CD4-positive, alpha-beta T cell treated with Interleukin-6 at 100 ng/mL for 8 hours (primary cell): ENCODE results near the gene ETFRF1.

ENCODE experiments used
- DNase-seq: peaks from one replicate; pipeline ENCODE4 v3.0.0-alpha.2; 2020; ENCODE audit warnings: mixed read lengths, low spot score

ETFRF1 gene

DNA sequence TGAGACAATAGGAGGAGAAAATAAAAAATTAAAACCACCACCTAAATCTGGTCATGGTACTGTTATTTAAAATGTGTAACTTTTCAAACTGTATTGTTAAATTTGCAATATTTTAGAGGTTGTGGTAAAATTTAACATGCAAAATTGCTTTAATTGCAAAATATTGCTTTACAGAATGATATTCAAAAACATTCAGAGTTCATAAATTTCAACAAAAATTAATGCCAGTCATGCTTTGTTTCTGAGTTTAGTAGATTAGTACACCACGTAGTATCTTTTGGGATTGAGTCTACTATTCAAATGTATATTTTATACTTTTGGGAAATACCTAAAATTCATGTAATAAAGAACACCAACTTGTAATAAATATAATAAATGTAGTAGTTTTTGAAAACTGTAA, 18.3 kb downstream of the ETFRF1 start:
- DNase-seq, result no peak

DNA sequence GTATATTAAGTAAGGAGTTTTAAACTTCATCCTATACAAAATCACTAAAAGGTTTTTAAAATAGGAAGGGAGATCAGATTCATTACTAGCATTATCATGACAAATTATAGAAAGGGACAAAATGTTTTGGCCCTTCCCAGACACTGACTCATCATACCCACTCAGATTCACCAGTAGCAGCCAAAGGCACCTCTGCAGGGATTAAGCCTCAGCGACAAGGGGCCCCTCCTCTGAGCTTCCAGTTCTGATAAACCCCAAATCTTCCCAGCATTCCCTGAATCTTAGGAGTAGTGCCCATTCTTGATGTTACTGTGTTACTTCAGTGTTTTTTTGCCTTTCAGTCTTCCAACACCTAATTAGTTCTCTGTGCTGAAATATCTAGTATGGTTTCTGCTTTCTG, 41.2 kb downstream of the ETFRF1 start:
- DNase-seq, result no peak

DNA sequence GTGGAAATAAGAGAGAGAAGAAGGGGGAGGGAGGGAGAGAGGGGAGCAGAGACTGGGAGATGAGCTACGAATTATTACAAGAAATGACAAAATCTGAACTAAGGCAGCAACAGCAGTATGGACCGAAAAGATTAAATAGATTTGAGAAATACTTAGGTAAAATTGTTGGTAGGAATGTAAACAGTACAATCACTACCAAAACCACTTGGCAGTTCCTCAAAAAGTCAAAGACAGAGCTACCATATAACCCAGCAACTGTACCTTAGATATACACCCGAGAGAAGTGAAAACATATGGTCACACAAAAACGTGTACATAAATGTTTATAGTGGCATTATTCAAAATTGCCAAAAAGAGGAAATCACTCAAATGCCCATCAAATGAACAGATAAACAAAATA, 41.6 kb downstream of the ETFRF1 start:
- DNase-seq, result no peak

DNA sequence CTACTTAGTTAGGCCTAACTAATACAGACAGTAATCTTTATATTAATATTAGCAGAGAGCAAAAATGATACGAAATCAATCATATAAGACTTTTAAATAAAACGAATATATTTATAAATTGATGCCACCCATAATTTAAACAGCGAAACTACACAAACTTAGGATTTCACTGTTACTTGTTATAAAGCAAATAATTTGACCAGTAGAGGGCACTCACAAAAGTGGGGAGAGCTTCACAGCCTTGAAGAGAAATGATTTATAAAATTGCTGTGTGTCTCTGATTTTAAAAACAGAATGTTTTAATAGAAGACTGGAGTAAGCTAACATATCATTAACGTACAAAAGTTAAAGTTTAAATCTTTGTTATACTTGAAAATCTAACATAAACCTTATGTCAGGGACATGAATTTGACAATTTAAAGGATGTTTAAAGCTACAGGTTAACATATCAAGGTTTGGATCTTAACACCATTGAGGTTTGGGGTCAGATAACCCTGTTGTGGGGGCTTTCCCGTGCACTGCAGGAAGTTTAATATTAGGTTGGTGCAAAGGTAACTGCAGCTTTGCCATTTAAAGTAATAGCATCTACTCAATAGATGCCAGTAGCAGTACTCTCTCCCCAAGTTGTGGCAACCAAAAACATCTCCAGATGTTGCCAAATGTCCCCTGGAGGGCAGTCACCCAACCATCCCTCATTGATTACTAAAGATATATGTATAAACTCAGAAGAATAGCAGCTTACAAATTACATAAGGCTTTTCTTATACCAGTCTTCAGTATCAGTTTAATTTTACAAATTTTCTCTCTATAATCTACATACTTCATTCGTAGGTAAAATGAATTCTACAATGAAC, 46.4 kb downstream of the ETFRF1 start:
- peak; percentile 60 for DNase-seq

DNA sequence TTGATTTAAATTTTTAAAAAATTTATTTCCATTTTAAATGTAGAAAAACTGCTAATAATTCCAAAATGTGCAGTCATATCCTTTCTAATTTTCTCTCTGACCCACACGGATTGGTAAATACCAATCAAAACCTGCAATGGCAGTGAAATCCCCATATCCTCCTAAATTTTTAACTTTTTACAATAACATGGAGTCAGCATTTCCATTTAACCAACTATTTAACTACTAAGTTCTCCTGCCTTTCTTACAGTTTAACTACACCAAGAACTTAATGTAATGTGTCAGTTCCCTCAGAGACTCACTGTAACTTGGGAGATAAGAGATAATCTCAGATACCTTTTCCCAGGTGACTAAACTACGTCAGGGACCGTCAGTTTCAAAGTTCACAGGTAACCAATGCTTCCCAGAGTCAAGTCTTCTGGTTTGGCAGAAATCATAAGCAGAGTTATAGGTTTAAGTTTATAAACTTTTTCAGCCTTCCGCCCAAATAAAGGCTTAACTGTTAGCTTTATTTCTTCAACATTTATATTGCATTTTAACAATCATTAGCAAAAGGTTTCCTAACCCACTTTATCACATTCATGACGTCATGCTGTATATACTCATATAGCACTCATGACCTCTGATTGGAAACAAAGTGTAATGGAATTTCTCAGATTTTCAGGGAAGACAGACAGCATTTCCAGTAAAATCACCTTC, 48.1 kb downstream of the ETFRF1 start:
- DNase-seq, result no peak

DNA sequence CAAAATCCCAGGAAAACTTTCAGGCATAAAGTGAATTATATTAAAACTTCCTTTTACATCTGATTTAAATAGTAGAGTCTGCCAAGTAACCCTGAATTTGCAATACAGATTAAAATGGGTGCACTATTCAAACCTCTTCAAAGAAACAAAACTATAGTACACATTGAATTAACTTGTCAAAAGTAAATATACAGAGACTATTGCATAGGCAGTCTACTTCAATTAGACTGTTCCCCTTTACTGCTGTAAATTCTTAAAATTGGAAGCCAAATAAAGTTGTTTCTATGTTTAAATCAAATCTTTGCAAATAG, 48.6 kb downstream of the ETFRF1 start:
- no peak for DNase-seq

DNA sequence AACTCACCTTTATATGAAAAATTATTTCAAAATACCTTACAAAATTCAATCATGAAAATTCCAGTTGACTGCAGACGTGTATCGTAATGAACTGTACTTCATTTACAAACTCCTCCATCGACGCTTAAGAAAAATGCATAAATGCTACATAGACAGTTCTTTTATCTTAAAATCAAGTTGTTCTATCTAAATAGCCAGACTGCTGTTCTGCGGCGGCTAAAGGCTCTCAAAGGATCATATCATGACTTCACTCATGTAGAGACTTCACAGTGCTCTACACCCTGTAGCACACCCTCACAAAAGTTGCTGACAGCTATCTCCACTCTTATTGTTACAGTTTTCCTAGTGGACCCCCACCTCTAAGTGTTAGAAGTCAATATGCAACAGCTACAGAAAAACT, 50.5 kb downstream of the ETFRF1 start:
- no peak for DNase-seq

DNA sequence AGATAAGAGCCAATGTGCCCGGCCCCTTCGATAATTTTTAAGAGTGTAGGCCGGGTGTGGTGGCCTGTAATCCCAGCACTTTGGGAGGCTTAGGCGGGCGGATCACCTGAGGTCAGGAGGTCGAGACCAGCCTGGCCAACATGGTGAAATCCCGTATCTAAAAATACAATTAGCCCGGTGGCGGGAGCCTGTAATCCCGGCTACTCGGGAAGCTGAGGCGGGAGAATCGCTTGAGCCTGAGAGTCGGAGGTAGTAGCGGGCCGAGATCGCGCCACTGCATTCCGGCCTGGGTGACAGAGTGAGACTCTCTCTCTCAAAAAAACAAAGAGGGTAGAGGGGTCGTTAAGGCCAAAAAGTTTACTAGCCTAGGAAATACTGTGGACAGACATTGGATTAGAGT, 53.1 kb downstream of the ETFRF1 start:
- DNase-seq, result no peak

DNA sequence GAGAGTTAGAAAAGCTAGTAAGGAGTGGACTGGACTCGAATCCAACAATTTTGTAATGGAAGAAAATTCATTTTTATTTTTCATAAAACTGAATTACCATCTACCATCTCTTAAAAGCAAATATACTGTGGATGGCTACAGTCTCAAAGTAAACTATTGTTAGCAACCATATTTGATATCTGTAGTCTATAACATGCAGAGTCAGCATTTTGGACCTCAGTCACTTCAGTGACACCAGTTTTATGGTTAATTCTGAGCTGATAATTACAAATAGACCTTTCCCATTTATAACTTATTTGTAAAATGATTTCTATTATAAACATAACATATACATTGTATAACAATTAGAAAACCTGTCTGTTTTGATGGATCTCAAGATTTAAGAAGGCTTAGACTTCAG, 53.7 kb downstream of the ETFRF1 start:
- DNase-seq, result no peak

DNA sequence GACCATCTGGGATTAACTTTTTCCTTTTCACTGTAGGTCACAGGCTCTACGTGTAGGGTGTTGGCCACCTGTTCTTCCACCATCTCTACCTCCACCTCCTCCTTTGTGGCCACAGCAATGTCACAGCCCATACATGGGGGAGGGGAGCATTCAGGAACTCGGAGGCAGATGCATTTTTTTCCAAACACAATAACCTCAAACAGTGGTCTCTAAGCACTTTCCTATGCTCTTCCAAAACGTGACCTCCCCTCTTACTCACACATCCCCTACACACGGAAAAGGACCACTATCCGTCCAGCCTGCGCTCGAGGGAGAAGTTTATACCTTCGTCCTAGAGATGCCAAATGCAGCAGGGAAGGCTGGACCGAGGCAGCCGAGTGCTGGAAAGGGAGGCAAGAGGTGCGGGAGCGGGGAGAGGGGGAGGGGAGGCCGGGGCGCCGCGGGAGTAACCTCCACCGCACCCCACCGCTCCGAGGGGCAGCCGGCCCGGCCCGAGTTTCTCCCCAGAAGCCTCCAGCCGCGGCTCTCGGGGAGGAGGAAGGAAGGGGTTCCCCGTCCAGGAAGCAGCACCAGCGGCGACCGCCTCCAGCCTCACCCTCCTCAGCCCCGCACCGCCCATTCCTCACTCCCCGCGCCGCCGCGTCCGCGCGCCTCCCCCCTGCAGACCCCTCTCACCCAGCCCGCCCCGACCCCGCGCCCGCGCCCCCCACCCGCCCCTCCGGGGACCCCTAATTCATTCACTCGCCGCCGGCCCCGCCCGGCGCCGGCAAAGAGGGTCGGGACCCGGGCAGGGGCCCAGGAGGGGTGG, 55.1 kb downstream of the ETFRF1 start:
- DNase-seq, result peak; percentile 29

DNA sequence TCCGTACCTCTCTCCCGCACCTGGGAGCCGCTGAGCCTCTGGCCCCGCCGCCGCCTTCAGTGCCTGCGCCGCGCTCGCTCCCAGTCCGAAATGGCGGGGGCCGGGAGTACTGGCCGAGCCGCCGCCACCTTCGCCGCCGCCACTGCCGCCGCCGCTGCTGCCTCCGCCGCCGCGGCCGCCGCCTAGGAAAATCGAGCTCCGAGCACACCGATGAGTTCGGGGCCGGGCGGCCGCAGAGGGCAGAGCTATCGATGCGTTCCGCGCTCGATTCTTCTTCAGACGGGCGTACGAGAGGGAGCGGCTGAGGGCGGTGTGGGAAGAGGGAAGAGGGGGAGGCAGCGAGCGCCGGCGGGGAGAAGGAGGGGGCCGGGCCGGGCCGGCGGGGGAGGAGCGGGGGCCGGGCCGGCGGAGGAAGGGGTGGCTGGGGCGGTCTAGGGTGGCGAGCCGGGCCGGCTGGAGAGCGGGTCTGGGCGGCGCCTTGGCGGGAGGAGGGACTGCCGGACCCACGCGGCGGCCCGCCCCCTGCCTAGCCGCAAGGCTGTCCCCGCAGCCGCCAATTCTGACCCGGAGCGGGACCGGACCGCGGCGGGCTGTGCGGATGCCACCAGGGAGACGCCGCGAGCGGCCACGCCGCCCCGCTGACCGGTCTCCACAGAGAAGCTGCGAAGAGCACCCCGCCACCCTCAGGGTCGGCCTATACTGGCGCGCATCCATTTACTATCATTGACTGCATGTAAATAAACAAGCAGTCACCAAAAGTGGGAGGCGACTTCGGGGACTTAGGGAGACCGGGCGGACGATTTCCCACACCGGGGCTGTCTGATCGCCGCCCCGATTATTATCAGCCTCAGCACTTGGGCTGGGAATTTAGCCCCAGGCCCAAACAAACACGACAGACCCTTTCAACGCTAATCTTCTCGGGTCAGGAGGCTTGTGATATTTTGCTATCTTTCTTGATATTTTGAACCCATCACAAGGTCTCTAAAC, 56.0 kb downstream of the ETFRF1 start, which contains the start of gene KRAS:
KRAS (minus strand) TSS at position 186 of the 987 bp plus-strand sequence.
- DNase-seq, result peak; percentile 90

DNA sequence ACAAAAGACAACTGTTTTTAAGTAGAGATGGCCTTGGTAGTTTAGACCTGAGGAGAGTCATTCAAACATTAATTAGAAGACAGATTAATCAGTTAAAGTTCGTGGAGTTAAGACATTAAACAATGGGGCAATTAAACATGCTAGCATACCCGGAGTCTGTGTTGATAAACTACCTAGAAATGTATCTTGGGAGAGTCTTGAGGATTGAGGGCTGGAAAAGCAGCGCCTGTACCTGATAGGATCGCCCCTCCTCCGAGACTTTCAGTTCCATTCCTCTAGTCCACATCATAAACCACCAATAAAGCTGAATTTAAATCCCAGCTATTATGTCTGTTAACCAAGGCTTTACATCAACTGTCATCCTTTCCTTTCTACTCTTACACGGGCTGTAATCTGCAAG, 56.7 kb downstream of the ETFRF1 start:
- DNase-seq, result no peak

DNA sequence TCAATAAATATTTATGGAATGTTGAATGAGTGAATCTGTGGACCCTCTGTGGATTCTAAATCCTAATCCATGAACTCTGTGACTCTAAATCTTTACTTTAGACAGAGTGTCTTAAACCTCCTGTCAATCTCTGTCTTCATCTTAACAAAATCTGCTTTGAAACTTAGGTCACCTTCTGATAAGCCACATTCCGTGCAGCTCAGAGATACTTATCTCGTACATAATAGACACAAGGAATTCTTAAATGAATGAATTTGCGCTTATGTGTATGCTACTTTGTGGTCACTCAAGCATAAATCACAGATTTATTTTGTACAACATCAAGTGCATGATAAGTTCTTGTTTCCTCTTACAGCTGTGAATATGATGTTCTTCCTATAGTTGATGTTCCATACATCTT, 57.9 kb downstream of the ETFRF1 start:
- no peak for DNase-seq

DNA sequence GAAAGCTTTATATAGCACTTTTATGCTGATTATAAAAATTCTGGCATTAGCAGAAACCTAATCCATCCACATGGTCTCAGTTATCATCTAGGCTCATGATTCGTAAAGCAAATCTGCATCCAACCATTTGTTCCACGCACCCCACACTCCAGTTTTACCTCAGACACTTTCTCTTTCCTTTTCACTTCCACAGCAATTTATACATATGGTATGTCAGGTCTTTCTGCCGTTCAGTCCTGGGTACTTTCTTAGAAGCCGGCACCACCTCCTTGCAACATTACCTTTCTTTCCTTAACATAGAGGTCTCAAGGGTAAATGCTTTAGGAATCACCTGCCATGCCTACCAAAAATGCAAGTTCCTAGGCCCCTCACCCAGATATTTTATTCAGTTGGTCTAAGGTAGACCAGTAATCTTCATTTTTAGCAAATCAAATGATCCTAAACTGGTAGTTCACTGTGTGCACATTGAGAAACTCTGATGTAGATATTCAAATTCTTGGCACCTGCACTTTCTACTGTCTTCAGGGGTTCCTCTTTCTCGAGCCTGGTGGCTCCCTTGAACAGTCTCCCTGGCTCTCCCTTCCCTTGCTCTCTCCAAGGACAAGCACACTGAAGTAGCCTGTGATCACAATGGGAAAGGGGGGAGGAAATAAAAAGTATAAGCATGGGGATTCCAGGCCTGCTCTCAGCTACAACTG, 58.5 kb downstream of the ETFRF1 start:
- no peak for DNase-seq

DNA sequence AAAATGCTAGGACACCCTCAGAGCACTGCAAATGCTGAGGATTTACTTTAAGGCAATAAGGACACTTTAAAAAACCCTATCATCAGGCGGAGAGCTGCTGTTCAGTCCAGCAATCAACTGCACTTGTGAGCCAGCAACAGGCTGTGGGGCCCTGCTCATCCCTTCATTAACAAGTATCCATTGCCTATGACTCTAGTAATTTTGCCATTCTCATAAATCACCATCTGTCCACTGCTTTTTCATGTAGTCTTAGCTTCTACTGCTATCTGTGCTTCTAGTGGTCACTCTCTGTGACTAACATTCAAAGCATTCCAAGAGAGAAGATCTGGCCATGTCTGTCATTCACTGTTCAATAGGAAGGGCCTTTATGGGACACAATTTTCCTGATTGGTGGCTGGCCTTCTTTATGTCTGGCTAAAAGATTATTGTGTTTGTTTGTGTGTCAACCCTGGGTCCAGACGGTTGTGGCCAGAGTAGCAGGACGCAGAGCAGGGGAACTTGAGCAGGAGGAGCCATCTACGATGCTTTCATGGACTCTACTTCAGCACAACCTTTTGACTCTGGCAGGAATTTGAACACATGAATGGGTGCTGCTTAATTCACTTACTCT, 59.3 kb downstream of the ETFRF1 start:
- no peak for DNase-seq
